NCI-H1092 (cell line): ENCODE results near the gene SRSF6.
"Not testable (repeated sequence)": the region's sequence is repeated elsewhere in the genome, so short reads cannot be mapped to it uniquely, and the experiment has no call there.

Source experiments
- DNase-seq: peaks from one replicate; lab custom pipeline; 2025; lab: John Stamatoyannopoulos, UW

Gene SRSF6

GRCh38 chr20:43448748-43449535, 8.8 kb upstream of the SRSF6 start:
- peak; percentile 37 for DNase-seq

GRCh38 chr20:43450841-43451799, 6.6 kb upstream of the SRSF6 start:
- no peak for DNase-seq

GRCh38 chr20:43452404-43453126, 5.1 kb upstream of the SRSF6 start:
- no peak for DNase-seq

- not testable (repeated sequence) for DNase-seq
These were observed 1.4 kb upstream of the SRSF6 start for GRCh38 chr20:43456252-43456651.

- peak; percentile 93 for DNase-seq
These were observed 672 bp upstream of the SRSF6 start for GRCh38 chr20:43456809-43457639.

GRCh38 chr20:43458422-43458924, 777 bp downstream of the SRSF6 start:
- DNase-seq, result no peak

- DNase-seq, result no peak
These were observed 1.6 kb downstream of the SRSF6 start for GRCh38 chr20:43459022-43459942.

GRCh38 chr20:43460172-43460829, 2.6 kb downstream of the SRSF6 start:
- no peak for DNase-seq

GRCh38 chr20:43460830-43461200, 3.1 kb downstream of the SRSF6 start:
- DNase-seq, result no peak

- no peak for DNase-seq
These were observed 4.4 kb downstream of the SRSF6 start for GRCh38 chr20:43461894-43462659.

- DNase-seq, result no peak
These were observed 5.2 kb downstream of the SRSF6 start for GRCh38 chr20:43462660-43463526.

GRCh38 chr20:43463527-43464218, 6.0 kb downstream of the SRSF6 start:
- DNase-seq, result no peak

GRCh38 chr20:43464219-43464790, 6.6 kb downstream of the SRSF6 start:
- DNase-seq, result no peak

GRCh38 chr20:43465625-43465943, 7.9 kb downstream of the SRSF6 start:
- DNase-seq, result no peak

- DNase-seq, result no peak
These were observed 9.9 kb downstream of the SRSF6 start for GRCh38 chr20:43467589-43467988.

- DNase-seq, result no peak
These were observed 15.1 kb downstream of the SRSF6 start for GRCh38 chr20:43472671-43473380.

- DNase-seq, result no peak
These were observed 15.6 kb downstream of the SRSF6 start for GRCh38 chr20:43473381-43473704.
